HG02943 (cell line): ENCODE data around the gene RPP21.

Experiments used
- ATAC-seq: cut with Tn5 transposase; IDR thresholded peaks from one replicate; pipeline ENCODE4 v1.9.1; 2021; ENCODE audit warnings: mild to moderate bottlenecking, low read depth, moderate library complexity; ENCODE audit not compliant: unreplicated experiment

Gene RPP21

GRCh38 chr6:30328397-30328796 lies 16.6 kb upstream of the RPP21 start:
- ATAC-seq = no peak

- ATAC-seq = no peak
Observed at GRCh38 chr6:30329331-30329730, 15.6 kb upstream of the RPP21 start.

- no peak for ATAC-seq
Observed at GRCh38 chr6:30331981-30332380, 13.0 kb upstream of the RPP21 start.

GRCh38 chr6:30334075-30334783 lies 10.7 kb upstream of the RPP21 start:
- ATAC-seq = no peak

GRCh38 chr6:30340589-30341054 lies 4.3 kb upstream of the RPP21 start:
- ATAC-seq = no peak

GRCh38 chr6:30341218-30341617 lies 3.7 kb upstream of the RPP21 start:
- no peak for ATAC-seq

- ATAC-seq = no peak
Observed at GRCh38 chr6:30341728-30342127, 3.2 kb upstream of the RPP21 start.

GRCh38 chr6:30344191-30344867 lies 627 bp upstream of the RPP21 start:
- no peak for ATAC-seq

GRCh38 chr6:30345852-30346251 lies 896 bp downstream of the RPP21 start:
- ATAC-seq = no peak

- ATAC-seq = no peak
Observed at GRCh38 chr6:30348957-30349356, 4.0 kb downstream of the RPP21 start.

- no peak for ATAC-seq
Observed at GRCh38 chr6:30349421-30350177, 4.6 kb downstream of the RPP21 start.

GRCh38 chr6:30350524-30350923 lies 5.6 kb downstream of the RPP21 start:
- ATAC-seq = no peak

- ATAC-seq = no peak
Observed at GRCh38 chr6:30352550-30352949, 7.6 kb downstream of the RPP21 start.

GRCh38 chr6:30355281-30355680 lies 10.3 kb downstream of the RPP21 start:
- no peak for ATAC-seq

- no peak for ATAC-seq
Observed at GRCh38 chr6:30356536-30356935, 11.6 kb downstream of the RPP21 start.

GRCh38 chr6:30357678-30358540 lies 13.0 kb downstream of the RPP21 start:
- ATAC-seq = no peak

GRCh38 chr6:30359276-30359675 lies 14.3 kb downstream of the RPP21 start:
- no peak for ATAC-seq

- no peak for ATAC-seq
Observed at GRCh38 chr6:30360139-30360538, 15.2 kb downstream of the RPP21 start.

- ATAC-seq = no peak
Observed at GRCh38 chr6:30361661-30362060, 16.7 kb downstream of the RPP21 start.

GRCh38 chr6:30363459-30363858 lies 18.5 kb downstream of the RPP21 start:
- no peak for ATAC-seq
